Loucy (cell line): ENCODE measurements around the gene GRID1.

ENCODE experiments used
- H2AFZ ChIP-seq: fragments of 200-600 bp; sonication (generic); 2 replicates; pipeline ENCODE4 v1.6.0; 2016; ENCODE audit warnings: antibody characterized with exemption, mild to moderate bottlenecking, low read length, moderate library complexity
- H3F3A ChIP-seq: fragments of 200-600 bp; 2 replicates; pipeline ENCODE4 v1.6.0; 2016; ENCODE audit warnings: antibody characterized with exemption, low read depth, mild to moderate bottlenecking
- H3K27me3 ChIP-seq: fragments of 200-600 bp; sonication (generic); 2 replicates; pipeline ENCODE4 v1.6.1; 2014; ENCODE audit warnings: low read length, mild to moderate bottlenecking; ENCODE audit not compliant: insufficient read depth, poor library complexity, severe bottlenecking
- H3K36me3 ChIP-seq: fragments of 200-600 bp; sonication (generic); 2 replicates; pipeline ENCODE4 v1.6.1; 2016; ENCODE audit warnings: low read length; ENCODE audit not compliant: insufficient read depth
- H3K4me1 ChIP-seq: fragments of 200-600 bp; sonication (generic); 2 replicates; pipeline ENCODE4 v1.5.1; 2014; ENCODE audit warnings: low read length, mild to moderate bottlenecking; ENCODE audit not compliant: insufficient read depth, poor library complexity, severe bottlenecking
- H3K4me2 ChIP-seq: fragments of 200-600 bp; sonication (generic); 2 replicates; pipeline ENCODE4 v1.6.0; 2014; ENCODE audit warnings: antibody characterized with exemption, low read length, low read depth, mild to moderate bottlenecking; ENCODE audit not compliant: poor library complexity, severe bottlenecking
- H3K4me3 ChIP-seq: fragments of 200-600 bp; sonication (generic); 2 replicates; pipeline ENCODE4 v1.5.1; 2014; ENCODE audit warnings: low read length, mild to moderate bottlenecking, mixed read lengths; ENCODE audit not compliant: poor library complexity, severe bottlenecking
- H3K79me2 ChIP-seq: fragments of 200-600 bp; sonication (generic); 2 replicates; pipeline ENCODE4 v1.6.1; 2014; ENCODE audit warnings: low read length; ENCODE audit not compliant: insufficient read depth
- H3K9ac ChIP-seq: fragments of 200-600 bp; sonication (generic); 2 replicates; pipeline ENCODE4 v1.6.0; 2014; ENCODE audit warnings: mild to moderate bottlenecking, low read depth, low read length, moderate library complexity; ENCODE audit not compliant: poor library complexity, severe bottlenecking
- H3K9me2 ChIP-seq: fragments of 200-600 bp; sonication (generic); replicated peaks from 2 replicates; pipeline ENCODE4 v1.6.1; 2016; ENCODE audit warnings: low read depth, low read length, mixed read lengths
- H3K9me3 ChIP-seq: fragments of 200-600 bp; sonication (generic); 2 replicates; pipeline ENCODE4 v1.6.1; 2014; ENCODE audit warnings: mild to moderate bottlenecking, antibody characterized with exemption, low read length, low read depth; ENCODE audit not compliant: insufficient read depth
- H4K20me1 ChIP-seq: fragments of 200-600 bp; sonication (generic); 2 replicates; pipeline ENCODE4 v1.6.0; 2014; ENCODE audit warnings: antibody characterized with exemption, low read length, mild to moderate bottlenecking; ENCODE audit not compliant: insufficient read depth, poor library complexity, severe bottlenecking
- CTCF ChIP-seq: fragments of 200-600 bp; sonication (generic); conservative IDR thresholded peaks from 2 replicates; pipeline ENCODE4 v1.5.1; 2014; ENCODE audit warnings: mild to moderate bottlenecking, antibody characterized with exemption, low read length
- EZH2phosphoT487 ChIP-seq: fragments of 200-600 bp; IDR thresholded peaks from 2 replicates; pipeline ENCODE4 v1.6.1; 2018; ENCODE audit warnings: antibody characterized with exemption, mild to moderate bottlenecking, moderate library complexity, borderline replicate concordance

Gene GRID1

GRCh38 chr10:86074294-86074693, 292.3 kb downstream of the GRID1 start:
- H3K4me2 ChIP-seq: no peak overlapping the region
- no peak for TF ChIP-seq CTCF
- no peak for TF ChIP-seq EZH2phosphoT487
- H3K36me3 ChIP-seq: no peaks in the 10 kb centered on the region
- no peak overlapping the region for H3K9ac ChIP-seq
- no peaks in the 10 kb centered on the region for H3K27me3 ChIP-seq
- no peaks in the 10 kb centered on the region for H3K9me3 ChIP-seq
- H3K4me3 ChIP-seq: no peak overlapping the region
- no peaks in the 10 kb centered on the region for H3K79me2 ChIP-seq
- no peaks in the 10 kb centered on the region for H3K9me2 ChIP-seq
- no peaks in the 10 kb centered on the region for H4K20me1 ChIP-seq
- no peaks in the 10 kb centered on the region for H3F3A ChIP-seq
- no peaks in the 10 kb centered on the region for H3K4me1 ChIP-seq
- no peak overlapping the region for H2AFZ ChIP-seq

- Histone ChIP-seq H4K20me1 (no peaks in the 10 kb centered on the region), H3K4me1 (no peaks in the 10 kb centered on the region), H3K27me3 (no peaks in the 10 kb centered on the region), H3K79me2 (no peaks in the 10 kb centered on the region), H3K9me3 (no peaks in the 10 kb centered on the region), H3K4me2 (no peak overlapping the region), H3K9me2 (no peaks in the 10 kb centered on the region), H3K9ac (no peak overlapping the region), H3K36me3 (no peaks in the 10 kb centered on the region), H3F3A (no peaks in the 10 kb centered on the region), H3K4me3 (no peak overlapping the region), H2AFZ (no peak overlapping the region)
- no peak for TF ChIP-seq EZH2phosphoT487
- TF ChIP-seq CTCF: no peak
Measured at GRCh38 chr10:86073199-86073977, 293.2 kb downstream of the GRID1 start.

- Histone ChIP-seq H3K4me2 (no peak overlapping the region), H3K79me2 (no peaks in the 10 kb centered on the region), H3K4me3 (no peak overlapping the region), H3K9me2 (no peaks in the 10 kb centered on the region), H3K9ac (no peak overlapping the region), H3K4me1 (no peaks in the 10 kb centered on the region), H3K27me3 (no peaks in the 10 kb centered on the region), H2AFZ (no peak overlapping the region), H3K9me3 (no peaks in the 10 kb centered on the region), H3F3A (no peaks in the 10 kb centered on the region), H4K20me1 (no peaks in the 10 kb centered on the region), H3K36me3 (no peaks in the 10 kb centered on the region)
- no peak for TF ChIP-seq EZH2phosphoT487
- TF ChIP-seq CTCF: no peak
Measured at GRCh38 chr10:86072413-86072812, 294.2 kb downstream of the GRID1 start.
